ENCODE results near the gene LRMDA. TPM values are rescaled to one million over a fixed set of nuclear protein-coding genes. Genes with fewer than 3 reads are reported as not detected.

The LRMDA gene
- total RNA-seq, 4 donors from 2014 or later, result 0.76 to 6.4 (median 1.3) TPM

- H3K4me3 ChIP-seq (ENCODE audit: low read depth, poor library complexity, severe bottlenecking), result no peak overlapping the region
- intact Hi-C loops (cut with DNase I; ENCODE audit: low total_unique reads), result no loop called here
- no peak for DNase-seq (ENCODE audit: low spot score in 2 of 2)
- WGBS, 2 donors, result 83 to 85% methylated on average over 12 of the region's 12 CpGs
- TF ChIP-seq, protein P1, sequence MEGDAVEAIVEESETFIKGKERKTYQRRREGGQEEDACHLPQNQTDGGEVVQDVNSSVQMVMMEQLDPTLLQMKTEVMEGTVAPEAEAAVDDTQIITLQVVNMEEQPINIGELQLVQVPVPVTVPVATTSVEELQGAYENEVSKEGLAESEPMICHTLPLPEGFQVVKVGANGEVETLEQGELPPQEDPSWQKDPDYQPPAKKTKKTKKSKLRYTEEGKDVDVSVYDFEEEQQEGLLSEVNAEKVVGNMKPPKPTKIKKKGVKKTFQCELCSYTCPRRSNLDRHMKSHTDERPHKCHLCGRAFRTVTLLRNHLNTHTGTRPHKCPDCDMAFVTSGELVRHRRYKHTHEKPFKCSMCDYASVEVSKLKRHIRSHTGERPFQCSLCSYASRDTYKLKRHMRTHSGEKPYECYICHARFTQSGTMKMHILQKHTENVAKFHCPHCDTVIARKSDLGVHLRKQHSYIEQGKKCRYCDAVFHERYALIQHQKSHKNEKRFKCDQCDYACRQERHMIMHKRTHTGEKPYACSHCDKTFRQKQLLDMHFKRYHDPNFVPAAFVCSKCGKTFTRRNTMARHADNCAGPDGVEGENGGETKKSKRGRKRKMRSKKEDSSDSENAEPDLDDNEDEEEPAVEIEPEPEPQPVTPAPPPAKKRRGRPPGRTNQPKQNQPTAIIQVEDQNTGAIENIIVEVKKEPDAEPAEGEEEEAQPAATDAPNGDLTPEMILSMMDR (IDR thresholded peaks at IDR 0.05), result no peak
Observed at GRCh38 chr10:75957314-75958120, 526.1 kb downstream of the LRMDA start.

GRCh38 chr10:75959209-75959608 is 527.8 kb downstream of the LRMDA start:
- TF ChIP-seq, protein P1 (IDR thresholded peaks at IDR 0.05), result no peak
- TF ChIP-seq POLR2A (IDR thresholded peaks at IDR 0.05), result no peak
- WGBS, 2 donors, result 65 to 70% methylated on average over 4 of the region's 4 CpGs
- intact Hi-C loops (cut with DNase I; ENCODE audit: low total_unique reads), result no loop called here
- DNase-seq (ENCODE audit: low spot score in 2 of 2), result no peak
- H3K4me3 ChIP-seq (ENCODE audit: low read depth, poor library complexity, severe bottlenecking), result no peak overlapping the region

DNA sequence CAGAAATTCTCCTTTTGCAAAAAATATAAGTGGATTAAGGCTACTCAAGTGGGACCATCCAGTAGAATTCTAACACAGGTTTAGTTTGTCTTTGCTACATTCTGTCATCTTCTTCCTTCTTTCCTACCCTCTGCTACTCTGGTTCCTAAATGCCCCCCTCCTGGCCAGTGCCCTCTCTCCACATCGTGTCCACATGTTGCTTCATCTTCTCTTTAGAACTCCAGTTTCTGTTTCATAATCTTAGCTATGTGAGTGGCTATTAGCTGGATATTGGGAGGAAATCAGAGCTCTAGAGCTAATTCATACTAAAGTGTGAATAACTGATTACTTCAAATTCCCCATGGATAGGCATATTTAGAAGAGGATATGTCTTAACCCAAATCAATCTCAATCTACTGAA is 528.5 kb downstream of the LRMDA start:
- WGBS, 2 donors, result 35 to 59% methylated on average over 1 of the region's 1 CpG
- intact Hi-C loops (cut with DNase I; ENCODE audit: low total_unique reads), result no loop called here
- H3K4me3 ChIP-seq (ENCODE audit: low read depth, poor library complexity, severe bottlenecking), result no peak overlapping the region

DNA sequence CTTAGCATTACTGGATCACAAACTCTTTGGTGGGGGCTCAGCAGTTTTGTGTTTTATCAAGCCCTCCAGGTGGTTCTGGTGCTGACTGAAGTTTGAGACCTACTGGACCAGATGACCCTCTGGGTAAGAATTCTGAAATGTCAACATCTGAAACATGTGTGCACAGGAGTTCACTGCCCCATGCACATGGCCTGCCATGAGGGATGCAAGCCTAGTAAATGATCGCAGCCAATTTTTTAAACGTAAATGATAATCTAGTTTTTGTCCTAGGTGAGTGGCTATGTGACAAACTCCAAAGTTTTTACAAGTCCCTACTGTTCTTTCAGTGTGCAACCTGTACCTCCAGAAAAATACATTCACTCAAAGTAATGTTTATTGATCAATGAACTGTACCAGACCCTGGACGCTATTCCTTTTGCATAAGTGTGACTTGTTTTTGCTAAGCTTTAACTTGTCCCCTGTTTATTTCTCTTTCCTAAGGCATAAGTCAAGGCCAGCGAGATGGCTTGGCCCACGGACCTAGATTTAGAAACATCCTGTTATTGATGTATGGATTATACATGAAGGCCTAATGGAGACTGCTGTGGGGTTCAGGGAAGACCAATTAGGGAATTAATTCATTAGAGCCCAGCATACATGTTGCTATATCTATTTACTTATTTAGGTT is 531.1 kb downstream of the LRMDA start:
- no peak for DNase-seq (ENCODE audit: low spot score in 2 of 2)
- 95 to 96% methylated on average over 5 of the region's 5 CpGs for WGBS, 2 donors
- intact Hi-C loops (cut with DNase I; ENCODE audit: low total_unique reads), result no loop called here
- no peak overlapping the region for H3K4me3 ChIP-seq (ENCODE audit: low read depth, poor library complexity, severe bottlenecking)
- TF ChIP-seq, protein P1 (IDR thresholded peaks at IDR 0.05), result no peak
- TF ChIP-seq POLR2A (IDR thresholded peaks at IDR 0.05), result no peak

More for the DNA sequence above, 528.5 kb downstream of the LRMDA start:
- TF ChIP-seq, protein P1 (IDR thresholded peaks at IDR 0.05), result no peak
- TF ChIP-seq POLR2A (IDR thresholded peaks at IDR 0.05), result no peak
- DNase-seq (ENCODE audit: low spot score in 2 of 2), result no peak

DNA sequence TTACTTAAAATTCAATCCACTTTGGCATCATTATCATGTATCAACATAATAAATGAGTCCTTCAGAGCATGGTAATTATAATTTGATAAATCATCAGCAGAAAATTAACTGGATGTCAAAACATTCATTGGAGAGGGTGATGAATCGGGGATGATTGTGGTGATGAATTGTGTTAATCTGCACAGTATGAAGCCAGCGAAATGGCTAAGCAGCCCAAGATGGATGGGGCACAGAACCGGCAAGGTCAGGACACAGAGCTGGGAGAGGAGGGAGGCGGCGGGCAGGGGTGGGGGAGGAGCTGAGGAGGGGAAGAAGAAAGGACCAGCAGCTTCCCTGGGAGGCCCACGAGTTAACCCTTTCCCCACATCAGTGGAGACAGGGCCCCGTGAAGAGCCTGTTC is 536.1 kb downstream of the LRMDA start:
- H3K4me3 ChIP-seq (ENCODE audit: low read depth, poor library complexity, severe bottlenecking), result no peak overlapping the region
- 74 to 85% methylated on average over 7 of the region's 7 CpGs for WGBS, 2 donors
- intact Hi-C loops (cut with DNase I; ENCODE audit: low total_unique reads), result no loop called here
- TF ChIP-seq, protein P1 (IDR thresholded peaks at IDR 0.05), result no peak
- no peak for TF ChIP-seq POLR2A (IDR thresholded peaks at IDR 0.05)
- no peak for DNase-seq (ENCODE audit: low spot score in 2 of 2)
